Nephron progenitor cell (in vitro differentiated cells): ENCODE measurements around the gene CLCN6.

ENCODE experiments used
- DNase-seq: peaks from one replicate; pipeline ENCODE4 v3.0.0; 2021
- H3K27ac Mint-ChIP-seq: 2 replicates; pipeline ENCODE4 v1.8.0; 2021; ENCODE audit warnings: mild to moderate bottlenecking, moderate library complexity, mixed read lengths
- H3K27me3 Mint-ChIP-seq: 2 replicates; pipeline ENCODE4 v1.8.0; 2021; ENCODE audit warnings: mild to moderate bottlenecking, low read depth, mixed read lengths; ENCODE audit not compliant: poor library complexity
- H3K36me3 Mint-ChIP-seq: 2 replicates; pipeline ENCODE4 v1.8.0; 2021; ENCODE audit warnings: low read depth, mixed read lengths
- H3K4me1 Mint-ChIP-seq: 2 replicates; pipeline ENCODE4 v1.8.0; 2021; ENCODE audit warnings: mixed read lengths
- H3K4me3 Mint-ChIP-seq: 2 replicates; pipeline ENCODE4 v1.8.0; 2021; ENCODE audit warnings: mild to moderate bottlenecking, moderate library complexity, mixed read lengths
- H3K9me3 Mint-ChIP-seq: 2 replicates; pipeline ENCODE4 v1.8.0; 2021; ENCODE audit warnings: mild to moderate bottlenecking, moderate library complexity, mixed read lengths
- CTCF ChIP-seq: fragments of 200-600 bp; sonication (generic); IDR thresholded peaks from 2 replicates; pipeline ENCODE4 v1.5.0; 2021; ENCODE audit warnings: antibody characterized with exemption

CLCN6 gene

GRCh38 chr1:11845641-11846335 is 39.8 kb downstream of the CLCN6 start:
- Mint-ChIP-seq H3K9me3 (no peaks in the 10 kb centered on the region), H3K36me3 (peaks cover 58% of the 10 kb centered on the region), H3K27me3 (peaks cover 4% of the 10 kb centered on the region), H3K4me3 (no peak overlapping the region), H3K4me1 (peaks cover 19% of the 10 kb centered on the region), H3K27ac (no peak overlapping the region)
- no peak for TF ChIP-seq CTCF
- DNase-seq = peak; percentile 30

DNA sequence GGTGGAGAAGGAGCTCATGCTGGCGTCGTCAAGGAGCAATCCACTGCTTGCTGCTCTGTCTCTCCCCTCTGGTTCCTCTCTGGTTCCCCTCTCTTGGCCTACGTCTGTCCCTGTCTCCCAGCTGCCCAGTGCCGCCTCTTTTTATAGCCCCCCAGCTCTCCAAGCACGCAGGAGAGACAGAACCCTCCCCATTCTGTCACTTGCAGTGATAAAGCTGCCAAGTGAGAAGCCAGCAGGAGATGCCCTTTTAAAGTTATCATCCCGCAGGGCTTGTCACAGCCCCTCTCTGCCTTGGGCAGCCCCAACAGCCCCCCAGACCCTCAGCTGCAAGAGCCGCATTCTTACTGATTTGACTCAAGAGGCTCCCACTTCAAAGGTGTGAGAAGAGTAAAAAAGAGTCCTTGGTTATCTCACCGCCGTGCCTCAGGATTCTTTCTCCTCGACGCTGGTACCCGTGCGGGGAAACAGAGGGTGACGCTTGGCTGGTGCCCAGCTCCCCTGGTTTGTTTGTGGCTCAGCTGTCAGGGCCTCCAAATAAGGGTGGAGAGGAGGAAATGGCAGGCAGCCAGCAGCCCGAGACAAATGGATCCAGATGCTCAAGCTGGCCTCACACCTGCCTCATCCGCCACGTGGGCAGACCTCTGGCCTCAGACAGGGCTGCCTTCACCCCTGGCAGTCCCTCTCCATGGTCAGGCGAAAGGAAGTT is 41.8 kb downstream of the CLCN6 start, which contains the start of gene NPPA:
NPPA (minus strand) TSS at position 117 of the 706 bp plus-strand sequence; CDS start at position 18, 99 bp downstream.
- Mint-ChIP-seq H3K9me3 (no peaks in the 10 kb centered on the region), H3K4me1 (peaks cover 19% of the 10 kb centered on the region), H3K27me3 (peaks cover 15% of the 10 kb centered on the region), H3K36me3 (peaks cover 40% of the 10 kb centered on the region), H3K4me3 (no peak within 1 kb of the TSS), H3K27ac (peak within 1 kb of the TSS; percentile 83)
- no peak for DNase-seq
- TF ChIP-seq CTCF = no peak

DNA sequence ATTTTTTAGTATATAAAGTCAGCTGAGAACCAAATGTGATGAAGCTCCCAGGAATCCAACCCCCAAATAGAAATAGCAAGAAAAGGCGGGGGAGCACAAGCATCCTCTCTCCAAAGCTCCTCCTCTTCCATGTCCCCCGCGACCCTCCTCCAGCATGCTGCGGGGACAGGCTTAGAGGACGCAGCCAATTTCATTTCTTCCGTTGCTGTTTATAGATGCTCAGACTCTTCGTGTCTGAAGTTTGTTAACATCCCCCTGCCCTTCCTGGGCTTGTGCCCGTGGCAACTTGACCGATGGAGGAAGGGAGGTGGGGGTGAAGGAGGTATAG is 42.3 kb downstream of the CLCN6 start:
- Mint-ChIP-seq H3K27ac (no peak overlapping the region), H3K4me3 (no peak overlapping the region), H3K4me1 (peaks cover 19% of the 10 kb centered on the region), H3K36me3 (peaks cover 35% of the 10 kb centered on the region), H3K9me3 (no peaks in the 10 kb centered on the region), H3K27me3 (peaks cover 18% of the 10 kb centered on the region)
- DNase-seq = no peak
- no peak for TF ChIP-seq CTCF

- Mint-ChIP-seq H3K36me3 (peaks cover 19% of the 10 kb centered on the region), H3K4me3 (no peak overlapping the region), H3K27ac (peak overlapping the region; percentile 41), H3K4me1 (peaks cover 19% of the 10 kb centered on the region), H3K27me3 (peaks cover 32% of the 10 kb centered on the region), H3K9me3 (no peaks in the 10 kb centered on the region)
- DNase-seq = no peak
- no peak for TF ChIP-seq CTCF
These were observed 44.2 kb downstream of the CLCN6 start for GRCh38 chr1:11850156-11850555.

DNA sequence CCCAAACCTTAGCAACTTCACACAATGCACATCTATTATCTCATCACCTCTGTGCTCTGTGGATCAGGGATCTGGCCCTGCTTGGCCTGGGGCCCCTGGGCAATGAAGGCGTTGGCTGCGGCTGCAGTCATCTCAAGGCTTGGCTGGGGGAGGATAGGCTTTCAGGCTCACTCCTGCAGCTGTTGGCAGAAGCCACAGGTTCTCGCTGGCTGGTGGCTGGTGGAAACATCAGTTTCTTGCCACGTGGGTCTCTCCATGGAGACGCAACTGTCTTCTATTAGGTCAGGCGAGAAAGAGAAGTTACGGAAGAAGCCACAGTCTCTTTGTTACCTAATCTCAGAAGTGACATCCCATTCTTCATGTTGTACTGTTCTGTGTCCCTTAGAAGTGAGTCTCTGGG is 45.2 kb downstream of the CLCN6 start:
- H3K27ac Mint-ChIP-seq = no peak overlapping the region
- H3K4me1 Mint-ChIP-seq = peaks cover 19% of the 10 kb centered on the region
- no peak overlapping the region for H3K4me3 Mint-ChIP-seq
- H3K27me3 Mint-ChIP-seq = peaks cover 38% of the 10 kb centered on the region
- no peaks in the 10 kb centered on the region for H3K9me3 Mint-ChIP-seq
- DNase-seq = no peak
- no peak for TF ChIP-seq CTCF
- peaks cover 9% of the 10 kb centered on the region for H3K36me3 Mint-ChIP-seq

DNA sequence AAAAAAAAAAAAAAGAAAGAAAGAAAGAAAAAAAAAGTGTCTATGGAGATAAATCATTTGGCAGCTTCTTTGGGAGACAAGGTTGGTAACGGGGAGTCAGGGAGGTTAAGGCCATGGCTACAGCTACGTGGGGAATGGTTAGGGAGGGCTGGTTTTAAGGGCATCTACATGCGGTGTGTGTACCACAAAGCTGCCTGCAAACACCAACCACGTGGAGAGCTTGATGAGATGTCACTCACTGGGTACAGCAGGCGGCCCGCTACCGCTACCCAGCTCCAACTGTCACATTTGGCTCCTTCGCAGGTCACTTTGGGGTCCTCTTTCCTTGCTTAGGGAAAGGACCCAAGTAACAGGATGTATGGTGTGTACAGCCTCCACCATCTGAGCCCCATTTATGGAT is 48.5 kb downstream of the CLCN6 start:
- no peak for TF ChIP-seq CTCF
- DNase-seq = no peak
- no peak overlapping the region for H3K27ac Mint-ChIP-seq
- H3K4me3 Mint-ChIP-seq = no peak overlapping the region
- no peaks in the 10 kb centered on the region for H3K36me3 Mint-ChIP-seq
- peaks cover 71% of the 10 kb centered on the region for H3K27me3 Mint-ChIP-seq
- no peaks in the 10 kb centered on the region for H3K9me3 Mint-ChIP-seq
- no peaks in the 10 kb centered on the region for H3K4me1 Mint-ChIP-seq
